Kidney (tissue), 14 donors: ENCODE results near the gene BOD1. TPM values are rescaled to one million over a fixed set of nuclear protein-coding genes. Genes with fewer than 3 reads are reported as not detected.
A peak's percentile ranks its signal among the peaks of the same experiment; 100 is the strongest.

Experiments
- DNase-seq, 5 donors: peaks; one replicate each; pipeline ENCODE4 v3.0.0-alpha.2; 2013 to 2020
- FAIRE-seq: peaks from 2 replicates; lab custom pipeline; 2012; peaks lifted over from hg19 to GRCh38; lab: Jason Lieb, UNC
- H3K27ac ChIP-seq, 2 donors: one replicate each; pipeline ENCODE4 v1.7.0; 2013; ENCODE audit warnings: low read depth in 2 of 2, low read length in 2 of 2, inconsistent platforms in 1 of 2
- H3K27me3 ChIP-seq: one replicate; pipeline ENCODE4 v1.7.1; 2013; ENCODE audit warnings: low read length, inconsistent platforms; ENCODE audit not compliant: control insufficient read depth, insufficient read depth
- H3K36me3 ChIP-seq, 3 donors: one replicate each; pipeline versions ENCODE4 v1.7.0 to v1.7.1; 2013; ENCODE audit warnings: low read length in 3 of 3, control low read depth in 1 of 3, inconsistent platforms in 1 of 3; ENCODE audit not compliant: insufficient read depth in 3 of 3, control insufficient read depth in 2 of 3
- H3K4me1 ChIP-seq, 3 donors: one replicate each; pipeline versions ENCODE4 v1.7.0 to v1.7.1; 2013; ENCODE audit warnings: low read length in 3 of 3, inconsistent platforms in 1 of 3, low read depth in 1 of 3; ENCODE audit not compliant: control insufficient read depth in 2 of 3, insufficient read depth in 2 of 3
- H3K4me3 ChIP-seq, 3 donors: one replicate each; pipeline versions ENCODE4 v1.7.0 to v1.8.1; 2013; ENCODE audit warnings: low read length in 3 of 3, control low read depth in 1 of 3, inconsistent platforms in 1 of 3
- H3K9ac ChIP-seq, 3 donors: one replicate each; pipeline versions ENCODE4 v1.7.0 to v1.7.1; 2013; ENCODE audit warnings: low read length in 3 of 3, control low read depth in 1 of 3, inconsistent platforms in 1 of 3
- H3K9me3 ChIP-seq, 3 donors: one replicate each; pipeline versions ENCODE4 v1.7.0 to v1.7.1; 2013; ENCODE audit warnings: low read length in 3 of 3, control low read depth in 1 of 3, inconsistent platforms in 1 of 3; ENCODE audit not compliant: control insufficient read depth in 2 of 3, insufficient read depth in 1 of 3
- CTCF ChIP-seq: IDR thresholded peaks from 3 replicates; pipeline ENCODE4 v1.5.1; 2012; ENCODE audit warnings: mild to moderate bottlenecking, moderate library complexity, borderline replicate concordance; ENCODE audit not compliant: insufficient read depth; ENCODE audit errors: extremely low read depth
- intact Hi-C: fragments of 100-400 bp; cut with DNase I; formaldehyde crosslinking; loops from one replicate; pipeline ENCODE4 v1.11.1; 2022
- polyA plus RNA-seq: library from polyadenylated mRNA; stranded (reverse); fragments of 350-450 nt; fragmentation: Illumina TruSeq; extraction: RNeasy Lipid Tissue Mini Kit (QIAGEN cat#74804); gene quantifications from one replicate; pipeline ENCODE4 v1.2.3, GENCODE V29; 2014; ENCODE audit warnings: low read depth, low replicate concordance; ENCODE audit not compliant: insufficient read depth
- total RNA-seq: library from RNA; stranded (reverse); fragmentation: NEBNext Ultra II Directional; extraction: Animal tissue kit (Norgen Biotek cat#: 25700); gene quantifications from one replicate; pipeline ENCODE4 v1.2.1, GENCODE V29; 2021
- donor health status: control.
- donor health status: control.
- donor health status: control.
- donor health status: control.
- donor health status: control.
- donor health status: DM: yes; HTN: yes; CAD: no.
- donor health status: Normal renal cell carcinoma (clear cell type).

BOD1 gene
- total and polyA plus RNA-seq, 2 donors from 2014 or later, result 32.5 to 43.6 TPM

GRCh38 chr5:173620784-173621183 lies 4.3 kb upstream of the BOD1 start:
- intact Hi-C loops, result loop anchor here (5.0 kb wide), 1 partner anchor 347 kb away; no protein-coding TSS in a partner anchor
- no peak for TF ChIP-seq CTCF

GRCh38 chr5:173618927-173619519 lies 2.6 kb upstream of the BOD1 start:
- no peak overlapping the region for H3K4me3 ChIP-seq
- H3K27me3 ChIP-seq, result no peaks in the 10 kb centered on the region
- TF ChIP-seq CTCF, result peak; percentile 78
- intact Hi-C loops, result no loop called here
- H3K4me1 ChIP-seq, result peaks cover 0 to 26% (median 22%) of the 10 kb centered on the region in 3 donors
- no peaks in the 10 kb centered on the region for H3K36me3 ChIP-seq
- peak overlapping the region in 1 of 3 donors; percentile 13 for H3K9ac ChIP-seq
- FAIRE-seq (no peak), DNase-seq (peak in 3 of 5 donors; percentile 58 to 83 (median 81))
- H3K27ac ChIP-seq, result peak overlapping the region in 1 of 2 donors; percentile 3
- no peaks in the 10 kb centered on the region for H3K9me3 ChIP-seq

More at GRCh38 chr5:173620784-173621183, 4.3 kb upstream of the BOD1 start:
- no peak for DNase-seq
- H3K27me3 ChIP-seq, result no peaks in the 10 kb centered on the region
- no peaks in the 10 kb centered on the region for H3K9me3 ChIP-seq
- H3K4me3 ChIP-seq, result no peak overlapping the region
- H3K9ac ChIP-seq, result no peak overlapping the region
- peaks cover 0 to 12% (median 7%) of the 10 kb centered on the region in 3 donors for H3K4me1 ChIP-seq
- H3K27ac ChIP-seq, result no peak overlapping the region
- FAIRE-seq, result no peak
- no peaks in the 10 kb centered on the region for H3K36me3 ChIP-seq

DNA sequence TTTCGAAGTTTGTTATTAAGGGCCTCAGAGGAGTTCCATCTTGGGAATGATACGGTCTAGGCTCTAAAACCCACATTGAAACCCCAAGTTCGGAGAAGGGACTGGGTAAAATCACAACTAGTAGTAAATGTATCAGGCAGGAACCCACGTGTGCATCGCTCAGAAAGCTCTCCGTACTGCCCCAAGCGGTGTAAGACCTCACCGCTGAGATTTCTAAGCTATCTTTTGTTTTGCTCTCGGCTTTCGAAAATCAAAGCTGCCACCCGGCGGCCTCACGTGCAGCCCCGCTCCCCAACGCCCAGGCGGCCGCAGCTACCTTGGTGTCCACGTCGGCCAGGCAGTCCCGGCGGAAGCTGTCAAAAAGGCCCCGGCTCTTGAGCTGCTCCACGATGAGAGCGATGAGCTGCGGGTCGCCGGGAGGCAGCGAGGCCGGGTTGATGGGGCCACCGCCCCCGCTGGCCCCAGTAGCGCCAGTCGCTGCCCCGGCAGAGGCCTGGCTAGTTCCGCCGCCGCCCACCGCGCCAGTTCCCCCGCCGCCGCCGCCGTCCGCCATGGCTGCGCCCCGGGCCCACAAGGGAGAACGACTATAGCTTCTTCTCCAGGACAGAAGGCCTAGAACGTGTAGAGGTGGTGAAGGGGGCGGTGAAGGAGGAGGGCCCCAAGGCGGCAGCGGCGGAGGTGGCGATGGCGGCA lies 420 bp downstream of the BOD1 start:
- DNase-seq, result peak; percentile 77 to 91 (median 85)
- Histone ChIP-seq H3K9me3 (no peaks in the 10 kb centered on the region), H3K27me3 (no peaks in the 10 kb centered on the region), H3K27ac (peak overlapping the region; percentile 90 to 93), H3K9ac (peak overlapping the region; percentile 38 to 69 (median 47)), H3K4me1 (peaks cover 0 to 31% (median 21%) of the 10 kb centered on the region in 3 donors), H3K36me3 (peaks cover 3 to 9% (median 6%) of the 10 kb centered on the region in 3 donors), H3K4me3 (peak overlapping the region; percentile 75 to 81 (median 77))
- no peak for FAIRE-seq
- intact Hi-C loops, result no loop called here
- peak; percentile 59 for TF ChIP-seq CTCF
